ENCODE data around the gene DHRSX.
"Not testable (repeated sequence)": the region's sequence is repeated elsewhere in the genome, so short reads cannot be mapped to it uniquely, and the experiment has no call there.

Gene DHRSX

DNA sequence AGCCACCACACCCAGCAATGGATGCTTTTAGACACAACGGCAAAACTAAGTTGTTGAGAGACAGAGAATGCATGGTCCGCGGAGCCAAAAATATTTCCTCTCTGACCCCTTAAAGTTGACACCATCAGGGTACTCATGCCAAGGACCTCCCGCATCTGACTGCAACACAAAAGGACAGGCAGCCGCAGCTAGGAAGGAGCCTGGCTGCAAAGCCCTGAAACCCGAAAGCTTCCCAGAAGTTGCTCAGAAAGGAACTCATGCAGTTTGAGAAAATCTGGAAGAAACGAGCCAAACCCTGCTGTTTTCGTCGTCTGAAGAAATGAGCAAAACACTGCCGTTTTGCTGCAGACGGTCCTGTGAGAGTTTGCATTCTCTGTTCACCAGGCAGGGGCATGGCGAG is 16.5 kb downstream of the DHRSX start:
- Histone ChIP-seq H3K9me3 (ENCODE audit: severe bottlenecking) (no peaks in the 10 kb centered on the region), H3K27me3 (ENCODE audit: insufficient read depth, poor library complexity, severe bottlenecking) (no peaks in the 10 kb centered on the region), H3K4me3 (ENCODE audit: severe bottlenecking) (no peak overlapping the region), H3K4me1 (ENCODE audit: insufficient read depth, poor library complexity, severe bottlenecking) (peaks cover 5% of the 10 kb centered on the region), H3K27ac (ENCODE audit: poor library complexity, severe bottlenecking) (no peak overlapping the region), H3K36me3 (ENCODE audit: low read depth) (peaks cover 32% of the 10 kb centered on the region)
- TF ChIP-seq, protein P1, sequence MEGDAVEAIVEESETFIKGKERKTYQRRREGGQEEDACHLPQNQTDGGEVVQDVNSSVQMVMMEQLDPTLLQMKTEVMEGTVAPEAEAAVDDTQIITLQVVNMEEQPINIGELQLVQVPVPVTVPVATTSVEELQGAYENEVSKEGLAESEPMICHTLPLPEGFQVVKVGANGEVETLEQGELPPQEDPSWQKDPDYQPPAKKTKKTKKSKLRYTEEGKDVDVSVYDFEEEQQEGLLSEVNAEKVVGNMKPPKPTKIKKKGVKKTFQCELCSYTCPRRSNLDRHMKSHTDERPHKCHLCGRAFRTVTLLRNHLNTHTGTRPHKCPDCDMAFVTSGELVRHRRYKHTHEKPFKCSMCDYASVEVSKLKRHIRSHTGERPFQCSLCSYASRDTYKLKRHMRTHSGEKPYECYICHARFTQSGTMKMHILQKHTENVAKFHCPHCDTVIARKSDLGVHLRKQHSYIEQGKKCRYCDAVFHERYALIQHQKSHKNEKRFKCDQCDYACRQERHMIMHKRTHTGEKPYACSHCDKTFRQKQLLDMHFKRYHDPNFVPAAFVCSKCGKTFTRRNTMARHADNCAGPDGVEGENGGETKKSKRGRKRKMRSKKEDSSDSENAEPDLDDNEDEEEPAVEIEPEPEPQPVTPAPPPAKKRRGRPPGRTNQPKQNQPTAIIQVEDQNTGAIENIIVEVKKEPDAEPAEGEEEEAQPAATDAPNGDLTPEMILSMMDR (IDR thresholded peaks at IDR 0.05; ENCODE audit: poor library complexity, severe bottlenecking), result no peak
- ATAC-seq (ENCODE audit: low read depth), result no peak
- peak; percentile 29 for DNase-seq (ENCODE audit: low spot score)

DNA sequence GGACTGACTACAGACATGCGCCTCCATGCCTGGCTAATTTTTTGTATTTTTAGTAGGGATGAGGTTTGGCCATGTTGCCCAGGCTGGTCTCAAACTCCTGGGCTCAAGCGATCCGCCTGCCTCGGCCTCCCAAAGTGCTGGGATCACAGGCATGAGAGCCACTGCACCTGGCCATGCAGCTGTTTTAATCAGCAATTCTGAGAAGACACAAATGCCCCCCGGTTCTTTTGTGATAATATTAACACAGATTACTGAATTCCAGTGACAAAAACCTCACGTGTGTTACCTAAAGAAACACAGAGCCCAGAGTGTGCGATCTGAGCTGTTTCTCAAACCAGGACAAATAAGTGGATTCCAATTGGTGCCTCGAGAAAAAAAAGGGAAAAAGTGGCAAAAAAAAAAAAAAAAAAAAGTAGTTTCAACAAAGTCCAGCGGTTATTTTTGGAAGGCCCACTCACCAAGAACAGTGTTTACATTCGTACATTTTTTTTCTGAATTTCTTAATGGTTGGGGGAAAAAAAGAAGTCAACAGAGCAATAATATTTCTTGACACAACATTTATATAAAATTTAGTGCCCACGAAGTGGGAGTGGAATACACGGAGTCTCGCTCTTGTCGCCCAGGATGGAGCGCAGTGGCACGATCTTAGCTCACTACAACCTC is 17.2 kb downstream of the DHRSX start:
- Histone ChIP-seq H3K4me3 (ENCODE audit: severe bottlenecking) (no peak overlapping the region), H3K27ac (ENCODE audit: poor library complexity, severe bottlenecking) (no peak overlapping the region), H3K27me3 (ENCODE audit: insufficient read depth, poor library complexity, severe bottlenecking) (no peaks in the 10 kb centered on the region), H3K36me3 (ENCODE audit: low read depth) (peaks cover 25% of the 10 kb centered on the region), H3K4me1 (ENCODE audit: insufficient read depth, poor library complexity, severe bottlenecking) (peaks cover 5% of the 10 kb centered on the region), H3K9me3 (ENCODE audit: severe bottlenecking) (no peaks in the 10 kb centered on the region)
- ATAC-seq (ENCODE audit: low read depth) (no peak), DNase-seq (ENCODE audit: low spot score) (peak; percentile 15)
- TF ChIP-seq, protein P1 (IDR thresholded peaks at IDR 0.05; ENCODE audit: poor library complexity, severe bottlenecking), result no peak

DNA sequence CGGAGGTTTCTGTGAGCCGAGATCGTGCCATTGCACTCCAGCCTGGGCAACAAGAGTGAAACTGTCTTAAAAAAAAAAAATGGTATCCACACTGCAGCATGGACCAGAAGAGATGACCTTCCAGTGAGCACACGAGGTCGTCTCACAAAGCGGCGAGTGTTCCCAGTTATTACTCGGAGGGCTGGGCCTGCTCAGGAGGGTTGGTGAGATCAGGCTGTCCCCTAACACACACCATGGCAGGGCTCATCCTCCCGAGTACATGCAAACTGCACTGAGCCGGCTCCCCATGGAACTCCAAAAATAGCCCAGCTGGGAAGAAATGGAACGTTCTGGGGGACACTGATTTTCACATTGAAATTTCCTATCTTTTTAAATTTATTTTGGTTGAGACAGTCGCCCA is 19.2 kb downstream of the DHRSX start:
- not testable (repeated sequence) for H3K4me3 ChIP-seq (ENCODE audit: severe bottlenecking); H3K4me1 ChIP-seq (ENCODE audit: insufficient read depth, poor library complexity, severe bottlenecking); H3K27me3 ChIP-seq (ENCODE audit: insufficient read depth, poor library complexity, severe bottlenecking); H3K27ac ChIP-seq (ENCODE audit: poor library complexity, severe bottlenecking); H3K36me3 ChIP-seq (ENCODE audit: low read depth); ATAC-seq (ENCODE audit: low read depth); H3K9me3 ChIP-seq (ENCODE audit: severe bottlenecking)
- peak; percentile 22 for DNase-seq (ENCODE audit: low spot score)

DNA sequence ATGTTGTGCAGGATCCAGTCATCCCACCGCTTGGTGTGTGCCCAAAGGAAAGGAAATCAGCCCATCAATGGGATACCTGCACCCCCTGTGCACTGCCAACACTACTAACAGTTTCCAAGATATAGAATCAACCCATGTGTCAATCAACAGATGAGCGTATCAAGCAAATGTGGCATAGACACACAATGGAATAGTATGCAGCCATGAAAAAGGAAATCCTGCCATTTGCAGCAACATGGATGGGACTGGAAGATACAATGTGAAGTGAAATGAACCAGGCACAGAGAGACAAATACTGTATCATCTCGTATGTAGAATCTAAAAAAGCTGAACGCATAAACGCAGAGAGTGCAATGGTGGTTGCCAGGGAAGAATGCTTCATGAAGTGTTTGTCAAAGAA is 20.8 kb downstream of the DHRSX start:
- DNase-seq (ENCODE audit: low spot score); H3K4me3 ChIP-seq (ENCODE audit: severe bottlenecking); H3K9me3 ChIP-seq (ENCODE audit: severe bottlenecking); ATAC-seq (ENCODE audit: low read depth); H3K27me3 ChIP-seq (ENCODE audit: insufficient read depth, poor library complexity, severe bottlenecking); H3K27ac ChIP-seq (ENCODE audit: poor library complexity, severe bottlenecking); H3K4me1 ChIP-seq (ENCODE audit: insufficient read depth, poor library complexity, severe bottlenecking); H3K36me3 ChIP-seq (ENCODE audit: low read depth): not testable (repeated sequence)

DNA sequence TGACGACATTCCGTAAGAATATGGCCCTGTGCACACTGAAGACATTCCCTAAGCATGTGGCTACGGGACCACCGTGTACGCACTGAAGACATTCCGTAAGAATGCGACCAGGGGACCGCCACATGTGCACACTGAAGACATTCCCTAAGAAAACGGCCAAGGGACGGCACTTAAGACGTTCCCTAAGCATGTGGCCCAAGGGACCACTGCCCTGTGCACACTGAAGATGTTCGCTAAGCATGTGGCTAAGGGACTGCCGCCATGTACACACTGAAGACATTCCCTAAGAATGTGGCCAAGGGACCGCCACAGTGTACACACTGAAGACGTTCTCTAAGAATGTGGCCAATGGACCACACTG is 21.4 kb downstream of the DHRSX start:
- Histone ChIP-seq H3K36me3 (ENCODE audit: low read depth) (0 out of 2 replicates have a peak, but pooled peaks cover 4% of the 10 kb centered on the region), H3K4me1 (ENCODE audit: insufficient read depth, poor library complexity, severe bottlenecking) (no peaks in the 10 kb centered on the region), H3K27me3 (ENCODE audit: insufficient read depth, poor library complexity, severe bottlenecking) (no peaks in the 10 kb centered on the region), H3K9me3 (ENCODE audit: severe bottlenecking) (no peaks in the 10 kb centered on the region), H3K4me3 (ENCODE audit: severe bottlenecking) (no peak overlapping the region), H3K27ac (ENCODE audit: poor library complexity, severe bottlenecking) (no peak overlapping the region)
- TF ChIP-seq, protein P1 (IDR thresholded peaks at IDR 0.05; ENCODE audit: poor library complexity, severe bottlenecking), result no peak
- DNase-seq (ENCODE audit: low spot score) (peak; percentile 37), ATAC-seq (ENCODE audit: low read depth) (no peak)

Data from RWPE2 (cell line).